Peyer's patch (tissue), 4 donors: ENCODE data around the gene HIC2. TPM values are rescaled to one million over a fixed set of nuclear protein-coding genes. Genes with fewer than 3 reads are reported as not detected.

Source experiments
- DNase-seq, 3 donors: peaks; one replicate each; pipeline ENCODE4 v3.0.0-alpha.2; 2017 to 2019
- H3K27ac ChIP-seq, 4 donors: fragments of 200-600 bp; sonication (generic); one replicate each; pipeline ENCODE4 v1.5.1; 2016 to 2019
- H3K27me3 ChIP-seq, 2 donors: fragments of 200-600 bp; sonication (generic); one replicate each; pipeline ENCODE4 v1.5.1; 2019
- H3K36me3 ChIP-seq, 3 donors: fragments of 200-600 bp; sonication (generic); one replicate each; pipeline ENCODE4 v1.5.1; 2016 to 2019
- H3K4me1 ChIP-seq, 4 donors: fragments of 200-600 bp; sonication (generic); one replicate each; pipeline ENCODE4 v1.5.1; 2016 to 2019
- H3K4me3 ChIP-seq, 4 donors: fragments of 200-600 bp; sonication (generic); 1 replicate in 3 of 4; 2 replicates in 1 of 4; pipeline ENCODE4 v1.5.1; 2016 to 2019; ENCODE audit warnings: mild to moderate bottlenecking in 1 of 4
- H3K9me3 ChIP-seq, 4 donors: fragments of 200-600 bp; sonication (generic); one replicate each; pipeline ENCODE4 v1.5.1; 2016 to 2019; ENCODE audit warnings: mild to moderate bottlenecking in 1 of 4
- CTCF ChIP-seq, 6 experiments: fragments of 450-650 bp in 4 of 6; fragments of 200-600 bp in 2 of 6; sonication (generic) in 1 of 6; IDR thresholded peaks; one replicate each; pipeline ENCODE4 v1.5.1; 2017 to 2019; ENCODE audit warnings: antibody characterized with exemption in 6 of 6, mild to moderate bottlenecking in 3 of 6, moderate library complexity in 1 of 6
- POLR2A ChIP-seq, 2 donors: fragments of 450-650 bp; IDR thresholded peaks; one replicate each; pipeline ENCODE4 v1.5.1; 2017; ENCODE audit warnings: antibody characterized with exemption in 2 of 2, mild to moderate bottlenecking in 2 of 2, moderate library complexity in 2 of 2
- total RNA-seq, 4 donors: library from RNA; depleted of rRNA; stranded (reverse); fragments of >200 nt; gene quantifications; one replicate each; pipeline ENCODE4 v1.1.0, GENCODE V29; 2016

HIC2 gene
- total RNA-seq, 4 donors from 2014 or later = 5.0 to 9.5 (median 7.4) TPM

GRCh38 chr22:21443057-21443734, 26.0 kb downstream of the HIC2 start:
- DNase-seq = peak in 1 of 3 donors; percentile 39
- Histone ChIP-seq H3K36me3 (peaks cover 0 to 28% (median 0%) of the 10 kb centered on the region in 3 donors), H3K4me1 (no peaks in the 10 kb centered on the region), H3K27ac (no peak overlapping the region), H3K27me3 (no peaks in the 10 kb centered on the region), H3K4me3 (no peak overlapping the region), H3K9me3 (no peaks in the 10 kb centered on the region)
- TF ChIP-seq POLR2A (IDR thresholded peaks at IDR 0.05) = no peak
- TF ChIP-seq CTCF (IDR thresholded peaks at IDR 0.05) = no peak

GRCh38 chr22:21443735-21444421, 26.7 kb downstream of the HIC2 start:
- DNase-seq = peak in 1 of 3 donors; percentile 36
- no peak for TF ChIP-seq POLR2A (IDR thresholded peaks at IDR 0.05)
- TF ChIP-seq CTCF (IDR thresholded peaks at IDR 0.05) = no peak
- peaks cover 0 to 28% (median 0%) of the 10 kb centered on the region in 3 donors for H3K36me3 ChIP-seq
- H3K4me1 ChIP-seq = no peaks in the 10 kb centered on the region
- H3K9me3 ChIP-seq = no peaks in the 10 kb centered on the region
- no peak overlapping the region for H3K4me3 ChIP-seq
- no peaks in the 10 kb centered on the region for H3K27me3 ChIP-seq
- H3K27ac ChIP-seq = no peak overlapping the region

- no peak for TF ChIP-seq CTCF (IDR thresholded peaks at IDR 0.05)
- Histone ChIP-seq H3K4me1 (no peaks in the 10 kb centered on the region), H3K27me3 (no peaks in the 10 kb centered on the region), H3K4me3 (no peak overlapping the region), H3K36me3 (peaks cover 0 to 28% (median 0%) of the 10 kb centered on the region in 3 donors), H3K27ac (no peak overlapping the region), H3K9me3 (no peaks in the 10 kb centered on the region)
- DNase-seq = peak in 1 of 3 donors; percentile 37
Measured at GRCh38 chr22:21444701-21445436, 27.7 kb downstream of the HIC2 start.

- TF ChIP-seq POLR2A (IDR thresholded peaks at IDR 0.05) (no peak), CTCF (IDR thresholded peaks at IDR 0.05) (no peak)
Measured at GRCh38 chr22:21445437-21446127, 28.4 kb downstream of the HIC2 start.

GRCh38 chr22:21446128-21446826, 29.1 kb downstream of the HIC2 start:
- DNase-seq = peak in 1 of 3 donors; percentile 36
- Histone ChIP-seq H3K27ac (no peak overlapping the region), H3K36me3 (peaks cover 0 to 28% (median 0%) of the 10 kb centered on the region in 3 donors), H3K4me3 (no peak overlapping the region), H3K9me3 (no peaks in the 10 kb centered on the region), H3K27me3 (no peaks in the 10 kb centered on the region), H3K4me1 (no peaks in the 10 kb centered on the region)
- no peak for TF ChIP-seq POLR2A (IDR thresholded peaks at IDR 0.05)
- TF ChIP-seq CTCF (IDR thresholded peaks at IDR 0.05) = no peak

More at GRCh38 chr22:21445437-21446127, 28.4 kb downstream of the HIC2 start:
- Histone ChIP-seq H3K4me3 (no peak overlapping the region), H3K4me1 (no peaks in the 10 kb centered on the region), H3K36me3 (peaks cover 0 to 28% (median 0%) of the 10 kb centered on the region in 3 donors), H3K27me3 (no peaks in the 10 kb centered on the region), H3K27ac (no peak overlapping the region), H3K9me3 (no peaks in the 10 kb centered on the region)
- peak in 1 of 3 donors; percentile 36 for DNase-seq
